ENCODE data around the gene LGMN.

DNA sequence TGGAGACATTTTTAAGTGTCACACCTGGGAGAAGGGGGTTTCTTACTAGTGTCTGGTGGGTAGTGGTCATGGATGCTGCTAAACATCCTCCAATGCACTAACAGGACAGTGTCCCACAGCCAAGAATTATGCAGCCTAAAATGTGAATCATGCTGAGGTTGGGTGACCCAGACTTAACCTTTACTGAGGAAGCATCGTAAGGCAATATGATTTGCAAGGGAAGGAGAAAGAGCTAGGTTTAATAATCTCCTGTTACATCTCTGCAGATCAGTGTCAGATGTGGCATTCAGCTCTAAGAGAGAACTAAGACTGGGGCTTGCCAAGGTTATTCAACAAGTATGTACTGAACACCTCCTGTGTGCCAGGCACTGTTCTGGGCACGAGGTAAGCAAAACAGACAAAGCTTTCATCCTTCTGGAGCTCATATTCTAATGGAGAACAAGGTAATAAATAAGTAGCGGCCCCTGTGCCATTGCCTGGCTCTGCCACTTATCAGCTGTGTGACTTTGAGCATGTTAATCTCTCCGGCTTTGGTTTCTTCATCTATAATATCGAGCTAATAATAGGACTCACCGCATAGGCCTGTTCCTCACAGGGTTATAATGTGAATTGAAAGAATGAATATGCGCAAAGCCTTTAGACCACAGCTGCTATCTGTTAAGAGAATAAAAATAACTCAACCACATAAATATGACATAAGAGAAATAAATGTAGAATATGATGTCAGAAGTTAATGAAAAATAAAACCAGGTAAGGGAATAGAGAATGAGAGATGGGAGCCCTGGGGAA is 32.2 kb upstream of the LGMN start:
- TF ChIP-seq, protein P1, sequence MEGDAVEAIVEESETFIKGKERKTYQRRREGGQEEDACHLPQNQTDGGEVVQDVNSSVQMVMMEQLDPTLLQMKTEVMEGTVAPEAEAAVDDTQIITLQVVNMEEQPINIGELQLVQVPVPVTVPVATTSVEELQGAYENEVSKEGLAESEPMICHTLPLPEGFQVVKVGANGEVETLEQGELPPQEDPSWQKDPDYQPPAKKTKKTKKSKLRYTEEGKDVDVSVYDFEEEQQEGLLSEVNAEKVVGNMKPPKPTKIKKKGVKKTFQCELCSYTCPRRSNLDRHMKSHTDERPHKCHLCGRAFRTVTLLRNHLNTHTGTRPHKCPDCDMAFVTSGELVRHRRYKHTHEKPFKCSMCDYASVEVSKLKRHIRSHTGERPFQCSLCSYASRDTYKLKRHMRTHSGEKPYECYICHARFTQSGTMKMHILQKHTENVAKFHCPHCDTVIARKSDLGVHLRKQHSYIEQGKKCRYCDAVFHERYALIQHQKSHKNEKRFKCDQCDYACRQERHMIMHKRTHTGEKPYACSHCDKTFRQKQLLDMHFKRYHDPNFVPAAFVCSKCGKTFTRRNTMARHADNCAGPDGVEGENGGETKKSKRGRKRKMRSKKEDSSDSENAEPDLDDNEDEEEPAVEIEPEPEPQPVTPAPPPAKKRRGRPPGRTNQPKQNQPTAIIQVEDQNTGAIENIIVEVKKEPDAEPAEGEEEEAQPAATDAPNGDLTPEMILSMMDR (tag by site-specific recombination; IDR thresholded peaks at IDR 0.05) = no peak
- TF ChIP-seq, protein P2, sequence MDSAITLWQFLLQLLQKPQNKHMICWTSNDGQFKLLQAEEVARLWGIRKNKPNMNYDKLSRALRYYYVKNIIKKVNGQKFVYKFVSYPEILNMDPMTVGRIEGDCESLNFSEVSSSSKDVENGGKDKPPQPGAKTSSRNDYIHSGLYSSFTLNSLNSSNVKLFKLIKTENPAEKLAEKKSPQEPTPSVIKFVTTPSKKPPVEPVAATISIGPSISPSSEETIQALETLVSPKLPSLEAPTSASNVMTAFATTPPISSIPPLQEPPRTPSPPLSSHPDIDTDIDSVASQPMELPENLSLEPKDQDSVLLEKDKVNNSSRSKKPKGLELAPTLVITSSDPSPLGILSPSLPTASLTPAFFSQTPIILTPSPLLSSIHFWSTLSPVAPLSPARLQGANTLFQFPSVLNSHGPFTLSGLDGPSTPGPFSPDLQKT (IDR thresholded peaks at IDR 0.05; ENCODE audit: borderline replicate concordance, low read depth, low read length) = no peak
- no peak for TF ChIP-seq ZBTB1 (tag by site-specific recombination; IDR thresholded peaks at IDR 0.05)
- no peak for TF ChIP-seq PRDM1 (tag by site-specific recombination; IDR thresholded peaks at IDR 0.05)
- no peak for TF ChIP-seq ZNF184 (tag by site-specific recombination; IDR thresholded peaks at IDR 0.05)
- TF ChIP-seq, protein P3, sequence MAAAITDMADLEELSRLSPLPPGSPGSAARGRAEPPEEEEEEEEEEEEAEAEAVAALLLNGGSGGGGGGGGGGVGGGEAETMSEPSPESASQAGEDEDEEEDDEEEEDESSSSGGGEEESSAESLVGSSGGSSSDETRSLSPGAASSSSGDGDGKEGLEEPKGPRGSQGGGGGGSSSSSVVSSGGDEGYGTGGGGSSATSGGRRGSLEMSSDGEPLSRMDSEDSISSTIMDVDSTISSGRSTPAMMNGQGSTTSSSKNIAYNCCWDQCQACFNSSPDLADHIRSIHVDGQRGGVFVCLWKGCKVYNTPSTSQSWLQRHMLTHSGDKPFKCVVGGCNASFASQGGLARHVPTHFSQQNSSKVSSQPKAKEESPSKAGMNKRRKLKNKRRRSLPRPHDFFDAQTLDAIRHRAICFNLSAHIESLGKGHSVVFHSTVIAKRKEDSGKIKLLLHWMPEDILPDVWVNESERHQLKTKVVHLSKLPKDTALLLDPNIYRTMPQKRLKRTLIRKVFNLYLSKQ (tag by site-specific recombination; IDR thresholded peaks at IDR 0.05; ENCODE audit: borderline replicate concordance) = no peak
- TF ChIP-seq ZNF544 (tag by site-specific recombination; IDR thresholded peaks at IDR 0.05) = no peak
- no peak for TF ChIP-seq ZNF175 (tag by site-specific recombination; IDR thresholded peaks at IDR 0.05)

Measured in HEK293 (cell line).